Stimulated activated CD4-positive, alpha-beta T cell treated with anti-CD3 and anti-CD28 coated beads, Interleukin-4, amount 100 ng/mL, for 4 hours (primary cell): ENCODE results near the gene CAPRIN2.

Source experiments
- DNase-seq, 2 experiments: peaks; one replicate each; pipeline ENCODE4 v3.0.0-alpha.2; 2020

The CAPRIN2 gene, protein sequence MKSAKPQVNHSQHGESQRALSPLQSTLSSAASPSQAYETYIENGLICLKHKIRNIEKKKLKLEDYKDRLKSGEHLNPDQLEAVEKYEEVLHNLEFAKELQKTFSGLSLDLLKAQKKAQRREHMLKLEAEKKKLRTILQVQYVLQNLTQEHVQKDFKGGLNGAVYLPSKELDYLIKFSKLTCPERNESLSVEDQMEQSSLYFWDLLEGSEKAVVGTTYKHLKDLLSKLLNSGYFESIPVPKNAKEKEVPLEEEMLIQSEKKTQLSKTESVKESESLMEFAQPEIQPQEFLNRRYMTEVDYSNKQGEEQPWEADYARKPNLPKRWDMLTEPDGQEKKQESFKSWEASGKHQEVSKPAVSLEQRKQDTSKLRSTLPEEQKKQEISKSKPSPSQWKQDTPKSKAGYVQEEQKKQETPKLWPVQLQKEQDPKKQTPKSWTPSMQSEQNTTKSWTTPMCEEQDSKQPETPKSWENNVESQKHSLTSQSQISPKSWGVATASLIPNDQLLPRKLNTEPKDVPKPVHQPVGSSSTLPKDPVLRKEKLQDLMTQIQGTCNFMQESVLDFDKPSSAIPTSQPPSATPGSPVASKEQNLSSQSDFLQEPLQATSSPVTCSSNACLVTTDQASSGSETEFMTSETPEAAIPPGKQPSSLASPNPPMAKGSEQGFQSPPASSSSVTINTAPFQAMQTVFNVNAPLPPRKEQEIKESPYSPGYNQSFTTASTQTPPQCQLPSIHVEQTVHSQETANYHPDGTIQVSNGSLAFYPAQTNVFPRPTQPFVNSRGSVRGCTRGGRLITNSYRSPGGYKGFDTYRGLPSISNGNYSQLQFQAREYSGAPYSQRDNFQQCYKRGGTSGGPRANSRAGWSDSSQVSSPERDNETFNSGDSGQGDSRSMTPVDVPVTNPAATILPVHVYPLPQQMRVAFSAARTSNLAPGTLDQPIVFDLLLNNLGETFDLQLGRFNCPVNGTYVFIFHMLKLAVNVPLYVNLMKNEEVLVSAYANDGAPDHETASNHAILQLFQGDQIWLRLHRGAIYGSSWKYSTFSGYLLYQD

GRCh38 chr12:30754750-30755394, at the start of gene CAPRIN2:
TSS of gene CAPRIN2 (minus strand) at chr12:30754951. CDS start at chr12:30753520, 1,431 bp downstream.
- DNase-seq = peak; percentile 95 to 96

GRCh38 chr12:30797689-30798088, 42.9 kb upstream of the CAPRIN2 start:
- DNase-seq = no peak

DNA sequence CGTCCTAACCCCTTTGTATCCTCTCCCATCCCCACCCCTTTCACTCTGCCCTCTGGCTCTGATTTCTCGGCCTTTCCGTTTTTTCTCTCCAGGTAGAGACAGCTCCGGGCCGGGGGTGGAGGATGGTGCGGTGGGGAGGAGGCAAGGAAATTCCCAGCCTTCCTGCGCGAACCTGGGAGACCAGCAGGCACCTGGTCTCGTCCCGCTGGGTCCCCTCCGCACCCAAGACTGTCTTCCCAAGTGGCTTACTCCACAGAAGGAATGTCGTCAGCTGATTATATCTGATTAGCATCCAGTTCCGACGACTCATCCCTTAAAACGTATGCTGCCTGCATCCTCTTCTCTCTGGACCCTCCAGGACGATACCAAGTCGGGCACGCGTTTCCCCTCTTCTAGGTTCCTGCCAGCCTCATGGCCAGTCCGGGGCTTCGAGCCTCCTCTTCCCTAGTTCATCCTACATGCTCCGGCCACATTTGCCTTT, 42.2 kb upstream of the CAPRIN2 start:
- no peak for DNase-seq

DNA sequence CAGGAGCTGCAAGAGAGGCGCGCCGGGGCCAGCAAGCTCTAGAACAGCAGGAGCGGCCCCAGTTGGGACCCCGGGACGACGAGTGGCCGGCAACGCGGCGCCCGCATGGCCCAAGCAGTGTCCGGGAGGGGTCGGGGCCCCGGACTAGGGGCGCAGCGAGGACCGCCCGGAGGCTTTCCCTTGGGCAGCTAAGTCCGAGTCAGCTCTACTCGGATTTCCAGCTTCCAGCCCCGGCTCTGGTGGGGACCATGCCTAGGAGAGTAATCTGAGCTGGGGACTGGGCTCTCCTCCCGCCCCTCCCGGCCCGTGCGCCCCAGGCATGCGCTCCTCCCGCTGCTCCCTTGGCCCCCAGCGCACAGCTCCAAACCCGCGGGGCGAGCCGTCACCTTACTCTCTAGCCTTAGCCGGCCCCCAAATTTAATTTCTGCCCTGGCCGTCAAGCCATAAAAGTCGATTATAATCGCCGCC, 41.6 kb upstream of the CAPRIN2 start:
- DNase-seq = peak in 1 of 2 experiments; percentile 7

GRCh38 chr12:30795410-30796312, 40.9 kb upstream of the CAPRIN2 start:
- peak in 1 of 2 experiments; percentile 32 for DNase-seq

- DNase-seq = no peak
These were observed 40.0 kb upstream of the CAPRIN2 start for GRCh38 chr12:30794591-30795409.

- DNase-seq = no peak
These were observed 39.3 kb upstream of the CAPRIN2 start for GRCh38 chr12:30794020-30794419.

DNA sequence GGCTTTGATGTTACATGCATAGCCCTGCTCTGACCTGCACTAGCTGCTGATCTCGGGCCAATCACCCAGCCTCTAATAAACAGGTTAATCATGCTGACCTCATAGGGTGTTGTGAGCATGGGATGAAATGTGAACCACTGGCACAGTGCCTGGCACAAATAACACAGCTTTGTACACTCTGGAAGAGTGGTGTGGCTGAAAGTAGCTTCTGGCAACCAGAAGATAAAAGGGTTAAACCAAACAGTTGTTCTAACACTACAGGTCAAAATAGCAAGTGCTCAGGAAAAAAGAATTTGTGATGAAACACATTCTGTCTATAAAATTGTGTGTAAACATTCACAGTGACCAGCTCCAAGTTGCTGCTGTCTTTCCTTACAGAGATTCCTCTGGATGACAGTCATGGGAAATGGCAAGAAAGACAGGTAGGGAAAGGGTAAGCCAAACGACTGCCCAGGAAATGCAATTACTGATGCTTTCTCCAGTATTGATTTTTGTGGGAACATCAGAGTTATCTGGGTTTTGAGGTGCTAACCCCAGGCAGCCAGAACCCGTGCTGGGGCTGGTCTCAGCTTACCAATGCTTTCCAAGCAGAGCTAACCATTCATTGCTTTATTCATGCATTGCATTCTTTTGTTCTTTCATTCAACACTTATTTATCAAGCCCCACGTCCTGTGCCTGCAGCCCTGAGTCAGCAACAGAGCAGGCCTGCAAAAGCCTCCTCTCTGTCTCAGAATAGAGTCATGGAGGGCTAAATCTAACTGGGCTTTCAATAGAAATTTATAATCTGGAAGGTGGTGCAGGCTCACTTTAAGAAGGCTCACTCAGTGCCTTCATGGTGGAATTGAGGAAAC, 38.1 kb upstream of the CAPRIN2 start:
- no peak for DNase-seq

DNA sequence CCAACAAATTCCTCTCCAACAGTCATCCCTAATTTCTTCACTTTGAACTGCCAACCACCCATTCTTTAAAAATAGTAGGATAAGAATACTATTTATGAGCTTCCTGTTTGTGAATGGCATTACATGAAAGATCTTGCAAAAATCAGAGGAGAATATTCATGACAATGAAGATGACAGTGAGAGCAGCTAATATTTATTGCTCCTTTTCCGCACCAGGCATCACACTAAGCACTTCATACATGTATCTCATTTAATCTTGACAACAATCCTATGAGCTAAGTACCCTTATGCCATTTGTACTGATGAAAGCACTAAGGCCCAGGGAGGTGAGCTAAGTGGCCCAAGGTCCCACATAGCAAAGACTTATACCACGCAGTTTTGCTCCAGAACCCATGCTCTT, 37.3 kb upstream of the CAPRIN2 start:
- DNase-seq = no peak

- no peak for DNase-seq
These were observed 34.0 kb upstream of the CAPRIN2 start for GRCh38 chr12:30788754-30789153.

DNA sequence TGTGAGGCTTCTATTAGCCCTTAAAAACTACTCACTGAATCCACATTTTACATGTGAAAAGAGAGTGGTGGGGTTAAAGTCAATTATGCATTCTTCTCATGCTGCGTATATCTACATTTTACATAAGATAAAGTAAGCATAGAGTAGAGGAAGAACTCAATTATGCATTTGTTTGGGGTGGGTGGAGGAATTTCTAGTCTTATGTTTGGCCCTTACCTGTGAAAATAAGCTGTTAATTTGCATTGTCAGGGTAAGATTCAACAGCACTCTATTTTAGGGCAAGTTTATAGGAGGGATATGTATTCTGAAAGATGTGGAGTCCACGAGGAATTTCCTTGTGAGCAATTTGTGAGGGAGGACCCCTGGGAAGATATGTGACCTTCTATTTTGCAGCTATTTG, 30.9 kb upstream of the CAPRIN2 start:
- DNase-seq = no peak

DNA sequence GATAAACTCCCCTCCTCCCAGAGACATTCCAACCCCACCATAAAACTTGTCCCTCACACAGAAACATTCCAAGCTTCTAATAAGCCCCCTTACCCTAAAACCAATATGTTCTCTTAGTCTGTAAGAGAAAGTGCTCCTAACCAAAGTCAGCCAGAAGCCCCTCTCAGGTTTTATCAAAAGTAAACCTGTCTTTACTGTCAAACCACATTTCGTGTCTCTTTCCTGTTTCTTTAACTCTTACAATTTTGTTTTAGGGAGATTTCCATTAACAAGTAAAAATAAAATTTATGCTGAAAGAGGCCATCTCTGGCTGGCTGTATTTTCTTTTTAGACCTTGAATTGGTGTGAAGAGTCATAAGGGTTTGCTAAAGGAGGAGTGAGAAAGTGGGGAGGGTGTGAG, 29.8 kb upstream of the CAPRIN2 start:
- DNase-seq = no peak

DNA sequence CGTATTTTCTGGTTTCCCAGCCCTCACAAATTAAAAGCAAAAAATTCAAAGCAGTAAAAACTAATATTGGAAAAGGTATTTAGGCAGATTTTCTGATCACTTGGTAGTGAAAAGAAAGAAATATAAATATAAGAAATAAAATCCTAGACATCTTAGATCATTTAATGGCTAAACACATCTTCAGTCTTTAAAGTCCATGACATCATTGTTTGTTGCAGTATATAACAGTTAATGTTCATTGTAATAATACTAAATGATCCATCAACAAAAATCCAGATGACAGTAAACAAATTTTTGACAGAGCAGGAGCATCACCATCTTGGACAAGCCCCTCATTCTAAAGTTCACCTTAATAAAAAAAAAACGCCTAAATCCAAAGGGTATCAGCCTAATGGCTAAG, 29.2 kb upstream of the CAPRIN2 start:
- no peak for DNase-seq

DNA sequence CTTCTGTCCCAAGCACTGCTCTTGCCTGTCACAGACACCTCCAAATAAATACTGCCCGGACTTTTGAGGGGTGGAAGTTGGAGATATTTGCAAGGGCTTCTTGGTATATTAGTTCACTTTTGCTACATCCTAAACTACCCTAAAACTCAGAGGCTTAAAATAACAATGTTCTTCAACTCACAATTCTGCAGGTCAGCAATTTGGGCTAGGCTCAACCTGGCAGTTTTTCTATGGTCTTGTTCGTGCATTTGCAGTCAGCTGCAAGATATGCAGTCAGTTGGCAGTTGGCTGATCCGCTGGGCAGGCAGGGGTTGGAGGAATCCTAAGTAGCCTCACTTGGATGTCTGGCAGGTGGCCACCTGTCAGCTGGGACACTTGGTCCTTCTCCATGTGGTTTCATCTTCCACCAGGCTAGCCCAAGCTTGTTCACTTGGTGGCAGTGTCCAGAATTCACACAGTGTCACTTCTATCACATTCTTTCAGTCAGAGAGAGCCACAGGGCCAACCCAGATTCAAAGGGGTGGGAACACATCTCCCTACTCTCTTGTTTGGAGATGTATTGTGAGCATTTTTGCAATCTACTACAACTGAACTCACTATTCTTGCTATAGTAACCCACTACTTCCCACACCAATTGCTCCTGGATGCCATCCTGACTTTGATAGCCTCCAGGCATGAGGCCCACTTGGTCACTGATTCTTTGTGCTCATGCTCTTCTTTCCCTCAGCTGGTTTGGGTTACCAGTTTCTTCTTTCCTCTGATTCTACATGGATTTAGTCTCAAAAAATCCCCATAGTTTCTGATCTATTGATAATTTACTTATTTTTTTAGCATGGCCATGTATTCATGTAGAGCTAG, 27.8 kb upstream of the CAPRIN2 start:
- DNase-seq = no peak

DNA sequence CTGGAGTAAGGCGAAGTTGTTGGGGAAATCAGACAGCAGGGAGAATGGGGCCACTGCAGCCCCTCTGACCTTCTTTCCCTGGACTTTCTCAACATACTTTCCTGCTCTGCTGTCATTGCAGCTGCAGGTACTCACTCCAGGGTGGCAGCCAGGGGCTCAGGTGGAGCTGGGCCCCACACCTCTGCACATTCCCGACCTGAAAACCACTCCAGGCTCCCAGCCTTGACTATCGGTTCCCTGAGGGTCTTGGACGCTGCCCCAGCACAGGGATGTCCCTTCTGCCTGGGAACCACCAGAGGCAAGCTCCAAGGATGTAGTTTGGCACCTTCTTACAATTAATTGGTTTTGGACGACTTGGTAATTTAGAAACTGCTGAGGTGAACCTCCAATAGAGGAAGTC, 24.8 kb upstream of the CAPRIN2 start:
- no peak for DNase-seq

- DNase-seq = no peak
These were observed 24.4 kb upstream of the CAPRIN2 start for GRCh38 chr12:30779178-30779577.

DNA sequence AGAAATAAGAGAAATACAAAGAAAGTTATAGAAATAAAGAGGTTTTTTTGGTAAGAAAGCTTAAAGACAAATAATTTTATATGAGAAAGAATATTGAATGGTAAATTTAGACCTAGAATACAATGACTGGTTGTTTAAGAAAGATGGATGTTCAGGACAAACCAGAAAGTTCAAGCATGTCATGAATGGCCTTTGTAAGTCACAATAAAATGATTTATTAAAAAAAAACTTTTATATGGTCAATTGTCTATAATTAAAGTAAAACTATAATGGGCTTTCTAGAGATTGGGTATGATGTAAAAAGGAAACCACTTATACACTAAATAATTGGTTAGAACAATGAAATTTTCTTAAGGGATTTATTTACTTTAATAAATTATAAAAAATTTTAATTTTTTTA, 19.8 kb upstream of the CAPRIN2 start:
- DNase-seq = no peak

- DNase-seq = no peak
These were observed 15.1 kb upstream of the CAPRIN2 start for GRCh38 chr12:30769802-30770201.

- no peak for DNase-seq
These were observed 9.5 kb upstream of the CAPRIN2 start for GRCh38 chr12:30764251-30764650.
